Activated T-cell treated with anti-CD3 and anti-CD28 coated beads, Interleukin-2, amount 50 U/mL, for 48 hours (primary cell): ENCODE results near the gene ADAMTS17.

ENCODE experiments used
- DNase-seq, 2 experiments: peaks; one replicate each; pipeline ENCODE4 v3.0.0-alpha.2; 2020

ADAMTS17 gene

GRCh38 chr15:100309109-100310040 is 32.4 kb downstream of the ADAMTS17 start:
- DNase-seq = no peak

DNA sequence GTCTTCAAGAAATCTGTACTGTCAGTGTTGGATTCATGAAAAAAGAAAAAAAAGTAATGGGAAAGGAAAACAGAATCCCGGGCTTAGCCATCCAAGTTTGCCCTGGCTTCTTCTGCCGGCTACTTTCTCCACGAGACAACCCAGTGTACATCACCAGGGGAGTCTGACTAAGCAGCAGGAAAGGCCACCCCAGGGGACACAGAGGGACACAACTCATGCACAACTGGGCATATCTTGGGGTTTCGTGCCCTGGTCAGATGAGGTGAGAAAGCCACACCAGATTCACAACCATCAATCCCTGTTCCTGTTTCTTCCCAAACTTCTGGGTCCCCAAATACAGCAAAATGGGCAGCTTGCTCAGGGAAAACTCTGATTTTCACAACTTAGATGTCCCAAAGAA is 33.2 kb downstream of the ADAMTS17 start:
- no peak for DNase-seq

- DNase-seq = no peak
These were observed 33.6 kb downstream of the ADAMTS17 start for GRCh38 chr15:100308213-100308600.

- DNase-seq = peak in 1 of 2 experiments; percentile 28
These were observed 34.2 kb downstream of the ADAMTS17 start for GRCh38 chr15:100307241-100308212.

DNA sequence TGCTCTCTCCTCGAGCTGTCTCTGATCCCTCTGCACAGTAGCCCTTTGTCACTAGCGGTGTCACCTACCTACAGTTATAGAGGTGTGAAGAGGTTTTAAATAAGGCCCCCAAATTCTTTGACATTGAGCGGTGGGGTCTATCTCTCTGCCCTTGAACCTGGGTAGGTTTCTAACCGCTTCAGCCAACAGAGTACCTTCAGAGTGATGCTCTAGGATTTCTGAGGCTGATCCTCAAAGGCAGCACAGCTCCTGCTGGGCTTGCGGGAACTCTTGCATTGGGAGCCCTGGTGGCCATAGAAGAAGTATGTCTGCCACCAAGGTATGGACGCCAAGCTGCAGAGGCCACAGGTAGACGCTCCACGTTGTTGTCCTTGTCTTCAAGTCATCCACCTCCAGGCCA is 35.7 kb downstream of the ADAMTS17 start:
- no peak for DNase-seq

- DNase-seq = no peak
These were observed 39.8 kb downstream of the ADAMTS17 start for GRCh38 chr15:100301910-100302431.

DNA sequence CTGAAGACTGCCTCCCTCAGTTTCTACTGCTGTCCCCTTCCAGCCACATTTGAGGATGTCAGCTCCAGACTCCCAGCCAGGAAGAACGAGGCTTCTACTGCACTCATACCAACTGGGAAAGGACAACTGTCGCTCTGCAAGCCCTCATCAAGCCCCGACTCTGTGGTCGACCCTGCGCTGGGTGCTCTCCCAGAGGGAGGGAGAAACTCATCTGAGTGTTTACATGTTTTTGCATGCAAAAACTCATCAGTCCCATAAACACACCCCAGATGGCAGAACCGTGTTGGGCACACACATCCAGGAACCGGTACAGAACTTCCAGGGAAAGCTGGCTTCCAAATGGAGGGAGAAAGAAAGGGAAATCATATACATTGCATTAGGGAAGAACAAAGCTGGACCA is 43.5 kb downstream of the ADAMTS17 start:
- no peak for DNase-seq

DNA sequence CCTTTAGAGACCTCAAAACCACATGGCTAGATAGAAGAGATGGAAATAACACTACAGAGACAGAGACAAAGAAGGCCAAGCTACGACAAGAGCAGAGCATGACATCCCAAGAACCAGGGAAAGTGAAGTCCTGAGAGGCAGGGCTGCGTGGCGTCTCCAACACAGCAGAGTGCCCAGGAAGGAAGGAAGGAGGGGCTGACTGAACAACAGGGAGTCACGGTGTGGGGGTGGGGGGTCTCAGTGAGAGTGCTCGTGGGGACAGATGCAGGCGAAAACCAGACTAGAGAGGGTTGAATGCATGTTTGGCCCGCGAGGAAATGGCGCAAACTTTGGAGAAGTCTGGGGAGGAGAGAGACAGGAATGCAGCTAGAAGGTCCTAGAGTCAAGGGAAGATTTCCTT is 44.0 kb downstream of the ADAMTS17 start:
- DNase-seq = no peak

GRCh38 chr15:100295939-100296565 is 45.7 kb downstream of the ADAMTS17 start:
- DNase-seq = no peak

DNA sequence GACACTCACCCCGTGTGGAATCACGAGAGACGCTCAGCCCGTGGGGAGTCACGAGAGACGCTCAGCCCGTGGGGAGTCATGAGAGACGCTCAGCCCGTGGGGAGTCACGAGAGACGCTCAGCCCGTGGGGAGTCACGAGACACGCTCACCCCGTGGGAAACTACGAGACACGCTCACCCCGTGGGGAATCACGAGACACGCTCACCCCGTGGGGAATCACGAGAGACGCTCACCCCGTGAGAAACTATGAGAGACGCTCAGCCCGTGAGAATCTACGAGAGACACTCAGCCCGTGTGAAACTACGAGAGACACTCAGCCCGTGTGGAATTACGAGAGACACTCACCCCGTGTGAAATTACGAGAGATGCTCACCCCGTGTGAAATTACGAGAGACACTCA is 49.8 kb downstream of the ADAMTS17 start:
- DNase-seq = no peak

GRCh38 chr15:100291106-100291505 is 50.7 kb downstream of the ADAMTS17 start:
- DNase-seq = no peak

GRCh38 chr15:100285641-100286295 is 56.0 kb downstream of the ADAMTS17 start:
- DNase-seq = no peak

DNA sequence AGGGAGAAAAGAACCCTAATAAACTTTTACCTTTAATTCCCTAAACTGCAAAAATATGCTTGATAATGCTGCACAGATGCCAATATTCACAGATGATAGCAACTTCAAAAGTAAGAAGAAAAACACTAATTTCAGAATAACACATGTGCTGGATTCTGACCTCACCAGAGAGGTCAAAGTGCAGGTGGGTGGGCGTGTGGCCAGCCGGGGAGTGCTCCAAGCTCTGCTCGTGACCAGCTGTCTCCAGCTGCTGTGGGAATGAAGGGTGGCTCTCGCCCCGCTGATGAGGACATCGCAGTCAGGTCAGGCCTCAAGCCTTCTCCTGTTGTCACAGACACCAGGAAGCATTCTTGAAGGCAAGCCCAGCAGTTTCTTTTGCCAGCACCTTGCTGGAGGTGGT is 57.1 kb downstream of the ADAMTS17 start:
- DNase-seq = no peak

DNA sequence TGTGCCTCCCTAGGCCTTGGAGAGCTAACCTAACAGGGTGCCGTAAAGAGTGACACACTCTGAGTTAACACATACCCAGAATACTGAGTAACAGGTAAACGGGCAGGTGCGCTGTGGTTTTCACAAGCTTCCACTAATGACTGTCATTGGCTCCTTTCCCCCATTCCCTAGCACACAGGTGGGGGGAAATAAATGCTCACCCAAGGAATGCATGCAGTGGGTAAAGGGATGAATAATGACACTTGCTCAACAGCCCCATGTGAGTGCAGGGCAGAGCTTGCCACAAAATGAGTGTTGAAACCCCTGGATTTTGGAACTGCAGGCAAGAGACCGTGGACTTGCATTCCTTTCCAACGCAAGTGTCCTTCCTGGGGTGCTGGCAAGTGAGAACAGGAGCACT is 57.6 kb downstream of the ADAMTS17 start:
- DNase-seq = no peak

DNA sequence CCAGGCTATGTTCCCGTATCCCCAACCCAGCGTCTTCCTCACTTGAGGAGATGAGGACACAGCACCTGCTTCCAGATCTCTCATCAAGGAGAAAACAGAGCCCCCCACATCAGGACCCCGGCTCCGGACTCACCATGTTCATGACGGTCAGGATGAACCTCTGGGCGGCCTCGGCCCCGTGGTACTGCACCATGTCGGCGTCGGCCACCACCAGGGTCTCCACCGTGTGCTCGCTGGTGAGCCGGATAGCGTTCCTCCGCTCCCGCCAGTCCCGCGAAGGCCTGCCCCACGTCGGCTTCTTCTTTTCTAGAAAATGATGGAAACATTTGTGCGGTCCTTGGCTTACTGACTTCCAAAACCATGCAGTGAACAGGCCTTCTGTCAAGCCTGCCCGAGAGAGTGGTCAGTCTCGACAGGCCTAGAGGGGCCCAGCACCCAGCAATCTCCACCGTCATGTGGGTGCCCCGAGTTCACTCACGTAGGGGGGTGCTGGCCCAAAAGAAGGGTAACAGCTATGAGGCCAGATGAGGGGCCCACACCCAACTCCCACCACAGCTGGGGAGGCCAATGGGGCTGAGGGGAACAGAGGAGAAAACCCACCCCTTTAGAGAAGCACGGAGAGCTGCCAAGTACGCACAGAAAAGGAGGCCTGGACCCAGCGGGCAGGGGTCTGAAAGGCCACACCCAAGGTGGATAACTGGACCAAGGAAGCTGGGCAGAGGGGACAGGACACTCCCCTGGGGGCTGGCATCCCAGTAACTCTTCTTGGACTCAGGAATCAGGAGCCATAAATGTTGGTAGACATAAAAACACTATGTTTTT is 60.5 kb downstream of the ADAMTS17 start:
- DNase-seq = no peak

GRCh38 chr15:100279849-100280248 is 61.9 kb downstream of the ADAMTS17 start:
- no peak for DNase-seq

DNA sequence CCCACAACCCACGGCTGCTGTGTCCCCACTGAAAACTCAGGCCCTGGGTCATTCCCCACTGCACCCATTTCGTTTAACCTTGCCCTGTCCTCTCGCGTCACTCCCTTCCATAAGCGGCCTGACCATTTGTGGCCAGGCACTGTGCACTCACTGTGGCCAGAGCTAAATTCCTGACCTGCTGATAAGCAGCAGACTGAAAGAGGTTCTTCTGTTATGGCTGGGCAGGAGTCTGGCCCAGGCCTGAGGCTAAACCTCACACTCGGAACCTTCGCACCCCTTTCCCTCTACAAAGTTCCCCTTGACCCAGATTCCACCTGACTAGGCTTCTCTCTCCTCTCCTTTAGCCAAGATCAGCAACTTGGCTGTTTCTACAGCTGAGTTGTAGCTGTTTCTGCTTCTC is 62.3 kb downstream of the ADAMTS17 start:
- no peak for DNase-seq

DNA sequence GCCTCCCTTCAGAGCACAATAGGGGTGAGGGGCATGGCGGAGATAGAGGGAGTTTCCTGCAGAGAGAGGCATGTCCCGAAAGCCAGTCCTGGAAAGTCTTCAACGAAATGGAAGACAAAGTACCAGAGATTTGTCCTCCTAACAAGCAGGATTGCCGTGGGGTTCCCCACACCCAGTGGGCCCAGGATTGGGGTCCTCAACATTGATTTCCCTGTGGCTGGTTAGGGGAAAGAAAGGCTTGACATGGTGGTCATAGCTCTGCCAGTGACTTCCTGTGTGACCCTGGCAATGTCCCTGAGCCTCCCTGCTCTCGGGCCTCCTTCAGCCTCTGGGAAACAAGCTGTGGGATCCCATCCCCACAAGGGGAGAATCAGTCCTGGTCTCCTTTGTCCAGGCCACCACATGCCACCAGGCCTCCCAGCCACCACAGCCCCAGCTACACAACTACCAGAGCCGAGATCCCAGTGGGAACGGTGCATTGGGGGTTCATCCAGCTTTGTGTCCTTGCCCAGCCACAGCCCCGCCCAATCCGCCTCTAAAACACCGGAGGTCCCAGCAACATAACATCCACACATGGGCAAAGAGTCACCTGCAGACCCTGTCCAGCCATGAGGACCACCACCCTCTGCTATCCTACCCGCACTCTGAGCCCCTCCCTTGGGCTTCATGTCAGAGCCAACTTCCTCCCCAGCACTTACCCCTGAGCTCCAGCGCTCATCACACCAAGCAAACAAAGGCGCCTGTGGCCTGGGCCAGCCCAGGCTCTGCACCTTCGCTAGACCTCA is 63.0 kb downstream of the ADAMTS17 start:
- DNase-seq = no peak

DNA sequence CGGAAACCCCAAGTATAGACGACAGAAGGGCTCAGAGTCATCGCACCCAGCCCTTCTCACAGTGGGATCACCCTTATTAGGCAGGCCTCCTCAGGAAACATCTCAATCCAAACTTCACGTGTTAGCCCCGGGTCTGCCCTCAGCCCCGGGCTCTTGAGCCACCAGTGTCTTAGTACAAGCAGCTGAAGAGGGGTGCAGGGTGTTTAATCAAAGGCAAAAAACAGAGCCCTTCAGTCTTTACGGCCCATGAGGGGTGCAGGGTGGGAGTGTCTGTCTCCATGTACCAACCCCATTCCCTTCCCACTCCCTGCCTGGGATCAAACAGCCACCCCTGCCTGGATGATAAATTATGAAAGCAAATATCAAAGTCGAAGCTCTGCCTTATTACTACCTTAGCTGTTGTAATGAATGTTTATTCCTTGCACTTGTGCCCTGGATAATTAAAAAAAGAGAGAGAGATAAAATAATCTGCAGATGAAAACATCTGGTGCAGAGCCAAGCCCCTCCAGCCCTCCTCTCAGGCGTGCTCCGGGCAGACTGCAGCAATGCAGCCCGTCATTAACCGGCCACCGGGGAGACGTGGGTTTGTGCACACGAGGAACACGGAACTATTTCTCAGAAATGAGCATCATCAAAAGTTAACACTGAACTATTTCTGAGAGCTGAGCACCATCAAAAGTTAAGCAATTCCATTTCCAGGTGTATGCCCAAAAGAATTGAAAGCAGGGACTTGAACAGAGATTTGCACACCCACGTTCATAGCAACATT is 64.5 kb downstream of the ADAMTS17 start:
- no peak for DNase-seq

GRCh38 chr15:100276506-100276905 is 65.3 kb downstream of the ADAMTS17 start:
- no peak for DNase-seq
